Parathyroid adenoma (tissue), 2 donors: Measurements from ENCODE around the gene EFHD1.

ENCODE experiments used
- H2AFZ ChIP-seq: fragments of 300-600 bp; sonication (generic); one replicate; pipeline ENCODE4 v1.7.0; 2017; ENCODE audit warnings: antibody characterized with exemption, mild to moderate bottlenecking
- H3K27ac ChIP-seq: fragments of 300-600 bp; sonication (generic); one replicate; pipeline ENCODE4 v1.7.0; 2017
- H3K27me3 ChIP-seq: fragments of 300-600 bp; sonication (generic); one replicate; pipeline ENCODE4 v1.7.0; 2017; ENCODE audit warnings: low read length; ENCODE audit not compliant: control insufficient read depth, insufficient read depth
- H3K36me3 ChIP-seq: fragments of 300-600 bp; sonication (generic); one replicate; pipeline ENCODE4 v1.7.0; 2017; ENCODE audit warnings: low read length; ENCODE audit not compliant: control insufficient read depth, insufficient read depth
- H3K4me1 ChIP-seq: fragments of 300-600 bp; sonication (generic); one replicate; pipeline ENCODE4 v1.7.0; 2017; ENCODE audit warnings: control low read depth
- H3K4me2 ChIP-seq: fragments of 300-600 bp; sonication (generic); one replicate; pipeline ENCODE4 v1.7.0; 2017; ENCODE audit warnings: low read length
- H3K4me3 ChIP-seq: fragments of 300-600 bp; sonication (generic); one replicate; pipeline ENCODE4 v1.7.0; 2017; ENCODE audit warnings: low read depth, low read length
- H3K79me2 ChIP-seq: fragments of 300-600 bp; sonication (generic); one replicate; pipeline ENCODE4 v1.7.0; 2017; ENCODE audit warnings: control low read depth
- H3K9ac ChIP-seq: fragments of 300-600 bp; sonication (generic); one replicate; pipeline ENCODE4 v1.7.0; 2017; ENCODE audit warnings: mild to moderate bottlenecking
- H3K9me3 ChIP-seq: fragments of 300-600 bp; sonication (generic); one replicate; pipeline ENCODE4 v1.7.0; 2017; ENCODE audit warnings: low read length; ENCODE audit not compliant: control insufficient read depth
- CTCF ChIP-seq: fragments of 300-600 bp; sonication (generic); IDR thresholded peaks from one replicate; pipeline ENCODE4 v1.7.0; 2017; ENCODE audit warnings: antibody characterized with exemption, mild to moderate bottlenecking
- donor health status: primary hyperparathyroidism.

The EFHD1 gene

GRCh38 chr2:232588031-232588430, 45.4 kb upstream of the EFHD1 start:
- H3K9me3 ChIP-seq: no peaks in the 10 kb centered on the region
- peaks cover 4% of the 10 kb centered on the region for H3K4me1 ChIP-seq
- no peak for TF ChIP-seq CTCF
- H3K4me3 ChIP-seq: no peak overlapping the region
- no peak overlapping the region for H2AFZ ChIP-seq
- H3K27me3 ChIP-seq: no peaks in the 10 kb centered on the region
- H3K79me2 ChIP-seq: no peaks in the 10 kb centered on the region
- H3K36me3 ChIP-seq: no peaks in the 10 kb centered on the region
- H3K27ac ChIP-seq: no peak overlapping the region
- H3K4me2 ChIP-seq: no peak overlapping the region
- H3K9ac ChIP-seq: no peak overlapping the region

GRCh38 chr2:232588680-232589585, 44.5 kb upstream of the EFHD1 start:
- peak overlapping the region; percentile 53 for H3K27ac ChIP-seq

GRCh38 chr2:232592772-232593395, 40.5 kb upstream of the EFHD1 start:
- Histone ChIP-seq H3K4me3 (no peak overlapping the region), H3K27ac (no peak overlapping the region), H3K9me3 (no peaks in the 10 kb centered on the region), H3K27me3 (no peaks in the 10 kb centered on the region), H3K4me1 (peaks cover 4% of the 10 kb centered on the region), H2AFZ (no peak overlapping the region), H3K9ac (no peak overlapping the region), H3K79me2 (no peaks in the 10 kb centered on the region), H3K4me2 (no peak overlapping the region), H3K36me3 (no peaks in the 10 kb centered on the region)
- no peak for TF ChIP-seq CTCF

More at GRCh38 chr2:232588680-232589585, 44.5 kb upstream of the EFHD1 start:
- Histone ChIP-seq H3K79me2 (no peaks in the 10 kb centered on the region), H3K4me3 (peak overlapping the region; percentile 31), H3K9me3 (no peaks in the 10 kb centered on the region), H3K36me3 (no peaks in the 10 kb centered on the region), H3K9ac (no peak overlapping the region), H2AFZ (peak overlapping the region; percentile 66), H3K4me2 (peak overlapping the region; percentile 52), H3K27me3 (no peaks in the 10 kb centered on the region), H3K4me1 (peaks cover 4% of the 10 kb centered on the region)
- TF ChIP-seq CTCF: no peak

DNA sequence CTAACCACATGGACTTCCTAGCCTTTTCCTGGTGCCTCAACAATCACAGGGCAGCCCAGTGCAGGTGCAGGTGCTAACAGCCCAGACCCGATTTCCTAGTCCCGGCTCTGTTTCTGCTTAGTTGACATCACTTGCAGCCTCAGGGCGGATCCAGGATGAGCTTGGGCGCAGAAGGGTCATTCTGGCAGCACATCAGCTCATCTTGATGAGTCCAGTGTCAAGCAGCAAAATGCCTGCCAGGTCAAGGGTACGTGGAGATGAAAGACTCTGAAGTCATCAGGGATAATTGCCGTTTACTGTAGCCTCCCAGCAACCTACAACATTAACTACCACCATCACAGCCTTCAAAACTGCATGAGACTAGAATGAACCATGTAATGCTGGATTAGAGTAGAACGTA, 39.4 kb upstream of the EFHD1 start:
- no peaks in the 10 kb centered on the region for H3K27me3 ChIP-seq
- H3K9ac ChIP-seq: no peak overlapping the region
- no peak overlapping the region for H3K27ac ChIP-seq
- TF ChIP-seq CTCF: no peak
- no peaks in the 10 kb centered on the region for H3K9me3 ChIP-seq
- no peaks in the 10 kb centered on the region for H3K79me2 ChIP-seq
- no peak overlapping the region for H3K4me3 ChIP-seq
- H2AFZ ChIP-seq: no peak overlapping the region
- no peaks in the 10 kb centered on the region for H3K4me1 ChIP-seq
- H3K36me3 ChIP-seq: no peaks in the 10 kb centered on the region
- no peak overlapping the region for H3K4me2 ChIP-seq
